Measurements from ENCODE around the gene SLC6A8. TPM values are rescaled to one million over a fixed set of nuclear protein-coding genes. Genes with fewer than 3 reads are reported as not detected.

SLC6A8 gene
- total and polyA plus RNA-seq, 2 donors (not counting 3 experiments of a cell fraction or from before 2014, with no cell fraction given) = 22.7 to 23.6 TPM

DNA sequence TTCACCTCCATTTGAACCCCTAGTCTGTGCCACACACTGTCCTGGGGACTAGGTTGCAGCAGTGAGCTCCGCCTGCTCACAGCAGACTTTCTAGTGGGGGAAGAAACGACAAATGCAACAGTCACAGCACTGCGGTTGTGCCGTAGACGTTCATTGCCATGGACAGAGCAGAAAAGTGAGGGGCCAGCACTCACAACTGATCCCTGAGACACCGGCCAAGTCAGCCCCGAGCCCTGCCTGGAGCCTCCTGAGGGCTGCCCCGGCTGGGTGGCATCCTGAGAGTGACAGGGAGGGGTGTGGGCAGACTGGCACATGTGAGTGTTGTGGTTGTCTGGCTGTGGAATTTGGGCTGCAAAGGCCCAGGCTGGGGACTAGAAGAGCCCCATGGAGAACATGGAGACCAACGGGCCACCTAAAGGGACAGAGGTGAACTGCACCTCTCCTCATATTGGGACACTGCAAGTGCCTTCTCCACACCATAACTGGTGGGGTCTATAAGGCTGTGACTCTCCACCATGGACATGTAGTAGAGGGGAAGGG lies 36.1 kb upstream of the SLC6A8 start:
- Histone ChIP-seq H4K20me1 (replicated peaks; ENCODE audit: control insufficient read depth, extremely low read depth, insufficient read depth, low read length) (no peaks in the 10 kb centered on the region), H3K9ac (replicated peaks; ENCODE audit: extremely low read depth, insufficient read depth, low read length) (no peak overlapping the region), H3K4me3 (replicated peaks in 1 of 3; ENCODE audit: insufficient read depth in 1 of 3, low read depth in 1 of 3, low read length in 3 of 3) (no peak overlapping the region), H3K27me3 (ENCODE audit: control insufficient read depth in 2 of 2, insufficient read depth in 2 of 2, low read length in 2 of 2) (peaks cover 12 to 18% of the 10 kb centered on the region in 2 experiments), H3K4me1 (ENCODE audit: control insufficient read depth, extremely low read depth, insufficient read depth, low read length) (no peaks in the 10 kb centered on the region), H3K79me2 (ENCODE audit: control insufficient read depth, insufficient read depth, low read length) (no peaks in the 10 kb centered on the region), H3K9me3 (replicated peaks; ENCODE audit: control insufficient read depth, insufficient read depth, low read length) (no peaks in the 10 kb centered on the region), H3K27ac (ENCODE audit: insufficient read depth, low read depth, low read length) (no peak overlapping the region), H2AFZ (ENCODE audit: low read depth, low read length) (no peak overlapping the region), H3K9me1 (replicated peaks; ENCODE audit: control insufficient read depth, extremely low read depth, insufficient read depth, low read length) (no peaks in the 10 kb centered on the region), H3K4me2 (ENCODE audit: insufficient read depth, low read length) (no peak overlapping the region), H3K36me3 (ENCODE audit: control insufficient read depth in 2 of 2, extremely low read depth in 1 of 2, insufficient read depth in 2 of 2, low read length in 2 of 2) (no peaks in the 10 kb centered on the region)
- DNase-seq (ENCODE audit: low read depth, low spot score) (no peak), FAIRE-seq (peak; percentile 54)
- ChIA-PET CTCF (interaction anchor here (0.7 to 2.1 kb wide), 4 partner anchors 10 to 32 kb away, joined by 3 to 8 read pairs (median 5); no protein-coding TSS in a partner anchor), POLR2A (no interaction called here)
- no TSS peak for BruUV-seq (replicated peaks)
- intact Hi-C loops (cut with micrococcal nuclease) = no loop called here
- no peak for TF ChIP-seq POLR2AphosphoS5 (IDR thresholded peaks at IDR 0.05; ENCODE audit: insufficient read depth, low read depth, low read length)
- TF ChIP-seq, protein P1, sequence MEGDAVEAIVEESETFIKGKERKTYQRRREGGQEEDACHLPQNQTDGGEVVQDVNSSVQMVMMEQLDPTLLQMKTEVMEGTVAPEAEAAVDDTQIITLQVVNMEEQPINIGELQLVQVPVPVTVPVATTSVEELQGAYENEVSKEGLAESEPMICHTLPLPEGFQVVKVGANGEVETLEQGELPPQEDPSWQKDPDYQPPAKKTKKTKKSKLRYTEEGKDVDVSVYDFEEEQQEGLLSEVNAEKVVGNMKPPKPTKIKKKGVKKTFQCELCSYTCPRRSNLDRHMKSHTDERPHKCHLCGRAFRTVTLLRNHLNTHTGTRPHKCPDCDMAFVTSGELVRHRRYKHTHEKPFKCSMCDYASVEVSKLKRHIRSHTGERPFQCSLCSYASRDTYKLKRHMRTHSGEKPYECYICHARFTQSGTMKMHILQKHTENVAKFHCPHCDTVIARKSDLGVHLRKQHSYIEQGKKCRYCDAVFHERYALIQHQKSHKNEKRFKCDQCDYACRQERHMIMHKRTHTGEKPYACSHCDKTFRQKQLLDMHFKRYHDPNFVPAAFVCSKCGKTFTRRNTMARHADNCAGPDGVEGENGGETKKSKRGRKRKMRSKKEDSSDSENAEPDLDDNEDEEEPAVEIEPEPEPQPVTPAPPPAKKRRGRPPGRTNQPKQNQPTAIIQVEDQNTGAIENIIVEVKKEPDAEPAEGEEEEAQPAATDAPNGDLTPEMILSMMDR (IDR thresholded peaks at IDR 0.05; ENCODE audit: extremely low read depth in 1 of 2, insufficient read depth in 1 of 2, low read depth in 1 of 2, low read length in 2 of 2) = peak; percentile 8 to 21
- dilution Hi-C loops (cut with MboI; ENCODE audit: extremely low pct_ligation_motif_present, low sequenced_read_pairs) = no loop called here

DNA sequence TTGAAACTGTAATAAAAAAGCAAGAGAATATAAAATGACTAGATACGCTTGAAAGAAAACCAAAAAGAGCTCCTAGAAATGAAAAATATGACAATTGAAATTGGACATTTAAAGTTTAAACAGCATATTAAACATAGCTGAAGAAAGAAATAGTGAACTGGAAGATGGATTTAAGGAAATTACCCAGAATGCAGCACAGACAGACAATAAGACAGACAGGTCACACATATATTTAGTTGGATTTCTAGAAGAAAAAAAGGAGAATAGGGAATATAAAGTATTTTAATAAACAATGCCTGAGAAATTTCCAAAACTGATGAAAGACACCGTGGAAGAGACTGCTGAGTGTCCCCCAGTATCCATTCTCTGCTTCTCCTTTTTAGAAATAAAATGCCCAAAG lies 34.2 kb upstream of the SLC6A8 start:
- no peak for FAIRE-seq
- BruUV-seq (replicated peaks) = no TSS peak
- POLR2A ChIA-PET = no interaction called here

More for the DNA sequence above, 34.2 kb upstream of the SLC6A8 start:
- Histone ChIP-seq H3K9me3 (replicated peaks; ENCODE audit: control insufficient read depth, insufficient read depth, low read length) (no peaks in the 10 kb centered on the region), H3K9me1 (replicated peaks; ENCODE audit: control insufficient read depth, extremely low read depth, insufficient read depth, low read length) (no peaks in the 10 kb centered on the region), H3K36me3 (ENCODE audit: control insufficient read depth in 2 of 2, extremely low read depth in 1 of 2, insufficient read depth in 2 of 2, low read length in 2 of 2) (no peaks in the 10 kb centered on the region), H3K4me2 (ENCODE audit: insufficient read depth, low read length) (no peak overlapping the region), H3K27ac (ENCODE audit: insufficient read depth, low read depth, low read length) (no peak overlapping the region), H2AFZ (ENCODE audit: low read depth, low read length) (no peak overlapping the region), H3K4me1 (ENCODE audit: control insufficient read depth, extremely low read depth, insufficient read depth, low read length) (no peaks in the 10 kb centered on the region), H4K20me1 (replicated peaks; ENCODE audit: control insufficient read depth, extremely low read depth, insufficient read depth, low read length) (no peaks in the 10 kb centered on the region), H3K79me2 (ENCODE audit: control insufficient read depth, insufficient read depth, low read length) (no peaks in the 10 kb centered on the region), H3K9ac (replicated peaks; ENCODE audit: extremely low read depth, insufficient read depth, low read length) (no peak overlapping the region), H3K27me3 (ENCODE audit: control insufficient read depth in 2 of 2, insufficient read depth in 2 of 2, low read length in 2 of 2) (peaks cover 2 to 5% of the 10 kb centered on the region in 2 experiments), H3K4me3 (replicated peaks in 1 of 3; ENCODE audit: insufficient read depth in 1 of 3, low read depth in 1 of 3, low read length in 3 of 3) (no peak overlapping the region)
- CTCF ChIA-PET = interaction anchor here (0.6 to 2.1 kb wide), 4 partner anchors 8 to 114 kb away, joined by 3 to 8 read pairs (median 3); no protein-coding TSS in a partner anchor
- no peak for TF ChIP-seq POLR2A (IDR thresholded peaks at IDR 0.05; ENCODE audit: low read depth, low read length)
- TF ChIP-seq POLR2AphosphoS5 (IDR thresholded peaks at IDR 0.05; ENCODE audit: insufficient read depth, low read depth, low read length) = no peak
- no peak for TF ChIP-seq GATA2 (IDR thresholded peaks at IDR 0.05; ENCODE audit: insufficient read depth, insufficient read length, low read depth, low read length)
- no peak for TF ChIP-seq JUN (IDR thresholded peaks at IDR 0.05; ENCODE audit: borderline replicate concordance, insufficient read depth, insufficient read length, low read depth)
- TF ChIP-seq EZH2 (IDR thresholded peaks at IDR 0.05; ENCODE audit: borderline replicate concordance, low read depth, low read length, severe bottlenecking) = no peak
- TF ChIP-seq, protein P2, sequence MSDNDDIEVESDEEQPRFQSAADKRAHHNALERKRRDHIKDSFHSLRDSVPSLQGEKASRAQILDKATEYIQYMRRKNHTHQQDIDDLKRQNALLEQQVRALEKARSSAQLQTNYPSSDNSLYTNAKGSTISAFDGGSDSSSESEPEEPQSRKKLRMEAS (IDR thresholded peaks at IDR 0.05; ENCODE audit: insufficient read depth, insufficient read length) = no peak
- TF ChIP-seq, protein P1 (IDR thresholded peaks at IDR 0.05; ENCODE audit: extremely low read depth in 1 of 2, insufficient read depth in 1 of 2, low read depth in 1 of 2, low read length in 2 of 2) = no peak
- no peak for TF ChIP-seq MYC (IDR thresholded peaks at IDR 0.05; ENCODE audit: low read depth, low read length)
- TF ChIP-seq FOS (IDR thresholded peaks at IDR 0.05; ENCODE audit: borderline replicate concordance, insufficient read depth, low read length) = no peak
- intact Hi-C loops (cut with micrococcal nuclease) = no loop called here
- dilution Hi-C loops (cut with MboI; ENCODE audit: extremely low pct_ligation_motif_present, low sequenced_read_pairs) = no loop called here
- no peak for DNase-seq (ENCODE audit: low read depth, low spot score)
